ENCODE results near the gene RBM33.

DNA sequence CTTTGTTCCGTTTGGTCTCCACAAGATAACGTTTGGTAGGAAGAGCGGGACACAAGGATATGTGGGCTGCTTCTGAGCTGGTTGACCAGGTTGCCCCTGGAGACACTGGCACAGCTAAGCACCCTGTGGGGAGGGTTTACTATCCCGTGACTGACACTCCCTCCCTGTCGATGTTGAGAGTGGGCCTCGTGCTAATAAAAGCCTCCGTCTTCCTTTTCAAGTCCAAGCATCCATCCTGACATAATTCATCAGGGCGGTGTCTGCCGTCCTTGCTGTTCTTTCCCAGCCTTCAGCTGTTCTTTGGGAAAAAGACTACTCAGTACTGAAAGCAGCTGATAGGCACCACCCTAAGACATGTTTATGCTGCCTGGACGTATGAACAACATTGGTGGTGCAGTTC lies 118.2 kb downstream of the RBM33 start:
- TF ChIP-seq POLR2A (IDR thresholded peaks at IDR 0.05) (no peak), POLR2AphosphoS5 (IDR thresholded peaks at IDR 0.05) (no peak), EP300 (IDR thresholded peaks at IDR 0.05) (no peak)
- TF ChIP-seq, protein P1, sequence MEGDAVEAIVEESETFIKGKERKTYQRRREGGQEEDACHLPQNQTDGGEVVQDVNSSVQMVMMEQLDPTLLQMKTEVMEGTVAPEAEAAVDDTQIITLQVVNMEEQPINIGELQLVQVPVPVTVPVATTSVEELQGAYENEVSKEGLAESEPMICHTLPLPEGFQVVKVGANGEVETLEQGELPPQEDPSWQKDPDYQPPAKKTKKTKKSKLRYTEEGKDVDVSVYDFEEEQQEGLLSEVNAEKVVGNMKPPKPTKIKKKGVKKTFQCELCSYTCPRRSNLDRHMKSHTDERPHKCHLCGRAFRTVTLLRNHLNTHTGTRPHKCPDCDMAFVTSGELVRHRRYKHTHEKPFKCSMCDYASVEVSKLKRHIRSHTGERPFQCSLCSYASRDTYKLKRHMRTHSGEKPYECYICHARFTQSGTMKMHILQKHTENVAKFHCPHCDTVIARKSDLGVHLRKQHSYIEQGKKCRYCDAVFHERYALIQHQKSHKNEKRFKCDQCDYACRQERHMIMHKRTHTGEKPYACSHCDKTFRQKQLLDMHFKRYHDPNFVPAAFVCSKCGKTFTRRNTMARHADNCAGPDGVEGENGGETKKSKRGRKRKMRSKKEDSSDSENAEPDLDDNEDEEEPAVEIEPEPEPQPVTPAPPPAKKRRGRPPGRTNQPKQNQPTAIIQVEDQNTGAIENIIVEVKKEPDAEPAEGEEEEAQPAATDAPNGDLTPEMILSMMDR (IDR thresholded peaks at IDR 0.05), result no peak
